Vagina (tissue), 2 donors: ENCODE results near the gene TAGLN.

Experiments
- POLR2A ChIP-seq, 2 donors: fragments of 450-650 bp; IDR thresholded peaks; one replicate each; pipeline ENCODE4 v1.6.1; 2017; ENCODE audit warnings: antibody characterized with exemption in 2 of 2, mild to moderate bottlenecking in 2 of 2, moderate library complexity in 2 of 2
- POLR2AphosphoS5 ChIP-seq, 2 donors: sonication (generic); formaldehyde crosslinking; IDR thresholded peaks; one replicate each; pipeline ENCODE4 v1.9.0; 2017; ENCODE audit warnings: antibody characterized with exemption in 2 of 2, mild to moderate bottlenecking in 2 of 2, low read depth in 1 of 2; ENCODE audit not compliant: insufficient read depth in 1 of 2
- TF ChIP-seq, protein P1 (sequence below), 3 experiments: fragments of 450-650 bp in 2 of 3; fragments of 200-600 bp in 1 of 3; sonication (generic) in 1 of 3; IDR thresholded peaks; one replicate each; pipeline ENCODE4 v1.5.1; 2017 to 2019; ENCODE audit warnings: antibody characterized with exemption in 3 of 3, mild to moderate bottlenecking in 2 of 3, moderate library complexity in 2 of 3

GRCh38 chr11:117222991-117223740 is 24.0 kb downstream of the TAGLN start:
- TF ChIP-seq, protein P1, sequence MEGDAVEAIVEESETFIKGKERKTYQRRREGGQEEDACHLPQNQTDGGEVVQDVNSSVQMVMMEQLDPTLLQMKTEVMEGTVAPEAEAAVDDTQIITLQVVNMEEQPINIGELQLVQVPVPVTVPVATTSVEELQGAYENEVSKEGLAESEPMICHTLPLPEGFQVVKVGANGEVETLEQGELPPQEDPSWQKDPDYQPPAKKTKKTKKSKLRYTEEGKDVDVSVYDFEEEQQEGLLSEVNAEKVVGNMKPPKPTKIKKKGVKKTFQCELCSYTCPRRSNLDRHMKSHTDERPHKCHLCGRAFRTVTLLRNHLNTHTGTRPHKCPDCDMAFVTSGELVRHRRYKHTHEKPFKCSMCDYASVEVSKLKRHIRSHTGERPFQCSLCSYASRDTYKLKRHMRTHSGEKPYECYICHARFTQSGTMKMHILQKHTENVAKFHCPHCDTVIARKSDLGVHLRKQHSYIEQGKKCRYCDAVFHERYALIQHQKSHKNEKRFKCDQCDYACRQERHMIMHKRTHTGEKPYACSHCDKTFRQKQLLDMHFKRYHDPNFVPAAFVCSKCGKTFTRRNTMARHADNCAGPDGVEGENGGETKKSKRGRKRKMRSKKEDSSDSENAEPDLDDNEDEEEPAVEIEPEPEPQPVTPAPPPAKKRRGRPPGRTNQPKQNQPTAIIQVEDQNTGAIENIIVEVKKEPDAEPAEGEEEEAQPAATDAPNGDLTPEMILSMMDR (IDR thresholded peaks at IDR 0.05), result no peak
- TF ChIP-seq POLR2AphosphoS5 (IDR thresholded peaks at IDR 0.05; ENCODE audit: insufficient read depth in 1 of 2, low read depth in 1 of 2), result no peak
- no peak for TF ChIP-seq POLR2A (IDR thresholded peaks at IDR 0.05)
